Subcutaneous adipose tissue (tissue), 4 donors: ENCODE results near the gene PIP5K1C. TPM values are rescaled to one million over a fixed set of nuclear protein-coding genes. Genes with fewer than 3 reads are reported as not detected.

Experiments used
- CTCF ChIP-seq: fragments of 450-650 bp; IDR thresholded peaks from one replicate; pipeline ENCODE4 v1.5.1; 2016; ENCODE audit warnings: low read depth, mild to moderate bottlenecking, control low read depth, antibody characterized with exemption, moderate library complexity
- total RNA-seq, 4 donors: library from RNA; depleted of rRNA; stranded (reverse); fragments of >200 nt; gene quantifications; one replicate each; pipeline ENCODE4 v1.1.0, GENCODE V29; 2016

Gene PIP5K1C
- total RNA-seq, 4 donors from 2014 or later, result 10.1 to 25.4 (median 13.7) TPM

GRCh38 chr19:3687393-3687773 is 12.9 kb downstream of the PIP5K1C start:
- no peak for TF ChIP-seq CTCF

GRCh38 chr19:3684817-3685410 is 15.4 kb downstream of the PIP5K1C start:
- no peak for TF ChIP-seq CTCF

GRCh38 chr19:3684054-3684816 is 16.0 kb downstream of the PIP5K1C start:
- TF ChIP-seq CTCF, result no peak

GRCh38 chr19:3683405-3684053 is 16.7 kb downstream of the PIP5K1C start:
- TF ChIP-seq CTCF, result no peak

- TF ChIP-seq CTCF, result no peak
Measured at GRCh38 chr19:3682741-3683404, 17.4 kb downstream of the PIP5K1C start.

- TF ChIP-seq CTCF, result no peak
Measured at GRCh38 chr19:3682286-3682685, 18.0 kb downstream of the PIP5K1C start.

- TF ChIP-seq CTCF, result no peak
Measured at GRCh38 chr19:3680939-3681338, 19.3 kb downstream of the PIP5K1C start.
